ACC112 (cell line): ENCODE measurements around the gene SH3RF1.
A peak's percentile ranks its signal among the peaks of the same experiment; 100 is the strongest.
"Not testable (repeated sequence)": the region's sequence is repeated elsewhere in the genome, so short reads cannot be mapped to it uniquely, and the experiment has no call there.

ENCODE experiments used
- H2AFZ ChIP-seq: fragments of 200-600 bp; sonication (generic); one replicate; pipeline ENCODE4 v1.6.0; 2017; ENCODE audit warnings: antibody characterized with exemption, low read length; ENCODE audit not compliant: unreplicated experiment
- H3K27ac ChIP-seq: fragments of 200-600 bp; sonication (generic); 2 replicates; pipeline ENCODE4 v1.5.1; 2014; ENCODE audit warnings: low read depth, mild to moderate bottlenecking, antibody characterized with exemption, low read length, moderate library complexity
- H3K27me3 ChIP-seq: fragments of 200-600 bp; sonication (generic); 2 replicates; pipeline ENCODE4 v1.6.1; 2014; ENCODE audit warnings: mild to moderate bottlenecking, antibody characterized with exemption, low read length, moderate library complexity, mixed read lengths; ENCODE audit not compliant: insufficient read depth
- H3K36me3 ChIP-seq: fragments of 200-600 bp; sonication (generic); 2 replicates; pipeline ENCODE4 v1.6.1; 2016; ENCODE audit warnings: mild to moderate bottlenecking, antibody characterized with exemption, low read length, moderate library complexity, mixed read lengths; ENCODE audit not compliant: insufficient read depth
- H3K4me1 ChIP-seq: fragments of 200-600 bp; sonication (generic); one replicate; pipeline ENCODE4 v1.6.1; 2016; ENCODE audit warnings: low read length, mixed read lengths; ENCODE audit not compliant: insufficient read depth, unreplicated experiment, control insufficient read depth
- H3K4me3 ChIP-seq: fragments of 200-600 bp; sonication (generic); 2 replicates; pipeline ENCODE4 v1.5.1; 2014; ENCODE audit warnings: mild to moderate bottlenecking, low read depth, low read length
- H3K79me2 ChIP-seq: fragments of 200-600 bp; sonication (generic); one replicate; pipeline ENCODE4 v1.6.0; 2016; ENCODE audit warnings: low read length; ENCODE audit not compliant: control insufficient read depth, unreplicated experiment, insufficient read depth

SH3RF1 gene

GRCh38 chr4:169201222-169202144 lies 69.3 kb downstream of the SH3RF1 start:
- Histone ChIP-seq H3K27ac (peak overlapping the region; percentile 95), H3K27me3 (no peaks in the 10 kb centered on the region), H3K79me2 (peaks cover 82% of the 10 kb centered on the region), H3K36me3 (peaks cover 9% of the 10 kb centered on the region; the same call in 1 of the 2 replicates), H3K4me1 (peaks cover 55% of the 10 kb centered on the region), H3K4me3 (peak overlapping the region; percentile 57), H2AFZ (peak overlapping the region; percentile 7)

GRCh38 chr4:169200361-169201030 lies 70.3 kb downstream of the SH3RF1 start:
- no peaks in the 10 kb centered on the region for H3K27me3 ChIP-seq
- peaks cover 79% of the 10 kb centered on the region for H3K79me2 ChIP-seq
- H3K36me3 ChIP-seq: peaks cover 15% of the 10 kb centered on the region; the same call in 1 of the 2 replicates
- peak overlapping the region; percentile 95 for H3K27ac ChIP-seq
- H2AFZ ChIP-seq: no peak overlapping the region
- H3K4me3 ChIP-seq: peak overlapping the region; percentile 23; the same call in 1 of the 2 replicates
- H3K4me1 ChIP-seq: peaks cover 48% of the 10 kb centered on the region

GRCh38 chr4:169199184-169199583 lies 71.6 kb downstream of the SH3RF1 start:
- Histone ChIP-seq H3K79me2 (peaks cover 81% of the 10 kb centered on the region), H2AFZ (no peak overlapping the region), H3K27ac (no peak overlapping the region), H3K36me3 (peaks cover 26% of the 10 kb centered on the region), H3K4me1 (peaks cover 37% of the 10 kb centered on the region), H3K4me3 (no peak overlapping the region), H3K27me3 (no peaks in the 10 kb centered on the region)

- H3K27ac ChIP-seq: no peak overlapping the region
- H3K4me1 ChIP-seq: peaks cover 27% of the 10 kb centered on the region
- H3K27me3 ChIP-seq: no peaks in the 10 kb centered on the region
- H3K79me2 ChIP-seq: peaks cover 82% of the 10 kb centered on the region
- H2AFZ ChIP-seq: no peak overlapping the region
- peaks cover 26% of the 10 kb centered on the region for H3K36me3 ChIP-seq
- no peak overlapping the region for H3K4me3 ChIP-seq
These were observed 72.6 kb downstream of the SH3RF1 start for GRCh38 chr4:169198167-169198566.

GRCh38 chr4:169197206-169197605 lies 73.5 kb downstream of the SH3RF1 start:
- not testable (repeated sequence) for H3K27me3 ChIP-seq

GRCh38 chr4:169195032-169195431 lies 75.7 kb downstream of the SH3RF1 start:
- Histone ChIP-seq H3K27me3 (no peaks in the 10 kb centered on the region), H2AFZ (no peak overlapping the region), H3K79me2 (peaks cover 81% of the 10 kb centered on the region), H3K4me3 (no peak overlapping the region), H3K36me3 (peaks cover 26% of the 10 kb centered on the region), H3K27ac (no peak overlapping the region), H3K4me1 (no peaks in the 10 kb centered on the region)

More at GRCh38 chr4:169197206-169197605, 73.5 kb downstream of the SH3RF1 start:
- not testable (repeated sequence) for H3K4me3 ChIP-seq, H2AFZ ChIP-seq, H3K27ac ChIP-seq
- Histone ChIP-seq H3K36me3 (peaks cover 26% of the 10 kb centered on the region), H3K4me1 (peaks cover 19% of the 10 kb centered on the region), H3K79me2 (peaks cover 79% of the 10 kb centered on the region)

- H3K27ac ChIP-seq, H3K4me3 ChIP-seq, H3K36me3 ChIP-seq, H2AFZ ChIP-seq, H3K27me3 ChIP-seq: not testable (repeated sequence)
- Histone ChIP-seq H3K79me2 (peaks cover 89% of the 10 kb centered on the region), H3K4me1 (peaks cover 21% of the 10 kb centered on the region)
These were observed 80.8 kb downstream of the SH3RF1 start for GRCh38 chr4:169189968-169190367.

- Histone ChIP-seq H2AFZ (no peak overlapping the region), H3K27me3 (no peaks in the 10 kb centered on the region), H3K4me1 (peaks cover 26% of the 10 kb centered on the region), H3K36me3 (peaks cover 3% of the 10 kb centered on the region; the same call in 1 of the 2 replicates), H3K27ac (no peak overlapping the region), H3K4me3 (no peak overlapping the region), H3K79me2 (peaks cover 89% of the 10 kb centered on the region)
These were observed 81.4 kb downstream of the SH3RF1 start for GRCh38 chr4:169189372-169189771.

- Histone ChIP-seq H3K79me2 (peaks cover 89% of the 10 kb centered on the region), H3K27ac (no peak overlapping the region)
These were observed 82.6 kb downstream of the SH3RF1 start for GRCh38 chr4:169188204-169188603.

GRCh38 chr4:169185133-169185956 lies 85.4 kb downstream of the SH3RF1 start:
- no peak overlapping the region for H3K27ac ChIP-seq
- H3K27me3 ChIP-seq: no peaks in the 10 kb centered on the region
- H2AFZ ChIP-seq: no peak overlapping the region
- H3K4me1 ChIP-seq: peaks cover 34% of the 10 kb centered on the region
- peaks cover 89% of the 10 kb centered on the region for H3K79me2 ChIP-seq
- peaks cover 5% of the 10 kb centered on the region; the same call in 1 of the 2 replicates for H3K36me3 ChIP-seq
- no peak overlapping the region for H3K4me3 ChIP-seq

More at GRCh38 chr4:169188204-169188603, 82.6 kb downstream of the SH3RF1 start:
- Histone ChIP-seq H3K27me3 (no peaks in the 10 kb centered on the region), H3K4me1 (peaks cover 33% of the 10 kb centered on the region), H3K36me3 (peaks cover 3% of the 10 kb centered on the region; the same call in 1 of the 2 replicates), H3K4me3 (no peak overlapping the region), H2AFZ (no peak overlapping the region)
